HepG2 (cell line): Measurements from ENCODE around the gene PSMA7. TPM values are rescaled to one million over a fixed set of nuclear protein-coding genes. Genes with fewer than 3 reads are reported as not detected.

Experiments
- FOSL1 ChIP-seq: sonication (generic); formaldehyde crosslinking; IDR thresholded peaks from 2 replicates; pipeline ENCODE4 v1.9.0; 2021; ENCODE audit warnings: missing genetic modification reagents, borderline replicate concordance
- FOSL2 ChIP-seq: sonication (generic); formaldehyde crosslinking; IDR thresholded peaks from 2 replicates; pipeline ENCODE4 v1.4.0; 2020; ENCODE audit warnings: missing genetic modification reagents
- HNRNPL ChIP-seq: fragments of 200-400 bp; formaldehyde crosslinking; IDR thresholded peaks from 2 replicates; pipeline ENCODE4 v1.6.1; 2017; ENCODE audit warnings: mild to moderate bottlenecking, low read depth, low read length
- IRX3 ChIP-seq: sonication (generic); formaldehyde crosslinking; IDR thresholded peaks from 2 replicates; pipeline ENCODE4 v1.8.1; 2023; ENCODE audit warnings: mild to moderate bottlenecking, low read depth, missing genetic modification reagents, borderline replicate concordance
- MYC ChIP-seq: sonication (generic); formaldehyde crosslinking; IDR thresholded peaks from 2 replicates; pipeline ENCODE4 v1.9.0; 2021; ENCODE audit warnings: missing genetic modification reagents, borderline replicate concordance
- NAIF1 ChIP-seq: sonication (generic); formaldehyde crosslinking; IDR thresholded peaks from 2 replicates; pipeline ENCODE4 v1.5.0; 2020; ENCODE audit warnings: mild to moderate bottlenecking, missing genetic modification reagents, borderline replicate concordance
- RXRB ChIP-seq: IDR thresholded peaks from 2 replicates; pipeline ENCODE4 v1.6.1; 2016; ENCODE audit warnings: borderline replicate concordance, missing genetic modification reagents, missing compliant biosample characterization
- SAP130 ChIP-seq: IDR thresholded peaks from 2 replicates; pipeline ENCODE4 v1.6.1; 2016; ENCODE audit warnings: low read depth
- SNAPC4 ChIP-seq: sonication (generic); formaldehyde crosslinking; IDR thresholded peaks from 2 replicates; pipeline ENCODE4 v1.4.0; 2020; ENCODE audit warnings: mild to moderate bottlenecking, missing genetic modification reagents
- THAP11 ChIP-seq: IDR thresholded peaks from 2 replicates; pipeline ENCODE4 v1.6.1; 2016; ENCODE audit warnings: missing biosample characterization, missing genetic modification reagents
- ZBTB14 ChIP-seq: sonication (generic); formaldehyde crosslinking; IDR thresholded peaks from 2 replicates; pipeline ENCODE4 v1.4.0; 2020; ENCODE audit warnings: missing genetic modification reagents
- ZBTB49 ChIP-seq: sonication (generic); formaldehyde crosslinking; IDR thresholded peaks from 2 replicates; pipeline ENCODE4 v1.4.0; 2020; ENCODE audit warnings: missing genetic modification reagents, borderline replicate concordance
- ZMYM4 ChIP-seq: sonication (generic); formaldehyde crosslinking; IDR thresholded peaks from 2 replicates; pipeline ENCODE4 v1.8.1; 2023; ENCODE audit warnings: mild to moderate bottlenecking, missing genetic modification reagents
- ZNF160 ChIP-seq: sonication (generic); formaldehyde crosslinking; IDR thresholded peaks from 2 replicates; pipeline ENCODE4 v1.8.0; 2022; ENCODE audit warnings: mild to moderate bottlenecking, inconsistent platforms, missing genetic modification reagents
- ZNF296 ChIP-seq: sonication (generic); formaldehyde crosslinking; conservative IDR thresholded peaks from 2 replicates; pipeline ENCODE4 v1.5.0; 2020; ENCODE audit warnings: mild to moderate bottlenecking, missing genetic modification reagents
- ZNF460 ChIP-seq: sonication (generic); formaldehyde crosslinking; IDR thresholded peaks from 2 replicates; pipeline ENCODE4 v1.5.1; 2020; ENCODE audit warnings: missing genetic modification reagents, mild to moderate bottlenecking, borderline replicate concordance
- ZNF737 ChIP-seq: sonication (generic); formaldehyde crosslinking; IDR thresholded peaks from 2 replicates; pipeline ENCODE4 v1.5.0; 2020; ENCODE audit warnings: missing genetic modification reagents, mild to moderate bottlenecking, borderline replicate concordance
- ZNF776 ChIP-seq: sonication (generic); formaldehyde crosslinking; IDR thresholded peaks from 2 replicates; pipeline ENCODE4 v1.4.0; 2020; ENCODE audit warnings: mild to moderate bottlenecking, missing genetic modification reagents
- ZNF777 ChIP-seq: sonication (generic); formaldehyde crosslinking; IDR thresholded peaks from 2 replicates; pipeline ENCODE4 v1.4.0; 2020; ENCODE audit warnings: missing genetic modification reagents
- polyA plus RNA-seq, 8 experiments: library from polyadenylated mRNA; depleted of rRNA in 3 of 8; stranded (reverse) in 7 of 8; unstranded in 1 of 8; fragments of >200 nt; fragmentation: Illumina TruSeq in 4 of 8; extraction: Trizol in 4 of 8; gene quantifications; 2 replicates each; pipeline versions ENCODE4 v1.2.1 to v1.2.3, GENCODE V29; 2011 to 2016; ENCODE audit warnings: low read depth in 4 of 8, missing spikeins in 1 of 8, mixed read lengths in 1 of 8; ENCODE audit not compliant: insufficient read depth in 1 of 8
- total RNA-seq, 5 experiments: library from RNA; depleted of rRNA; stranded (reverse); fragments of >200 nt; fragmentation: Illumina TruSeq; extraction: Trizol; gene quantifications; 2 replicates each; pipeline ENCODE4 v1.2.3, GENCODE V29; 2016; ENCODE audit warnings: low read depth in 1 of 5

Gene PSMA7
- total and polyA plus RNA-seq, 2 of the 13 experiments (the other 11 are each of a cell fraction or from before 2014, with no cell fraction given): 531 to 631 TPM

- TF ChIP-seq SNAPC4 (CRISPR knock-in tag): no peak
- no peak; the same call in 1 of the 2 replicates for TF ChIP-seq ZNF737
- 0 out of 2 replicates have a peak, but pooled peaks have one; percentile 59 for TF ChIP-seq ZNF776 (CRISPR knock-in tag)
- 0 out of 2 replicates have a peak, but pooled peaks have one; percentile 50 for TF ChIP-seq ZNF296 (CRISPR knock-in tag)
- peak; percentile 83 for TF ChIP-seq THAP11 (CRISPR knock-in tag)
- peak; percentile 95 for TF ChIP-seq ZBTB14 (CRISPR knock-in tag)
- peak; percentile 80 for TF ChIP-seq MYC
- TF ChIP-seq FOSL1 (CRISPR knock-in tag): no peak
- TF ChIP-seq ZNF777 (CRISPR knock-in tag): peak; percentile 91
- no peak for TF ChIP-seq NAIF1 (CRISPR knock-in tag)
- peak; percentile 47; the same call in 1 of the 2 replicates for TF ChIP-seq RXRB (CRISPR knock-in tag)
- peak; percentile 26 for TF ChIP-seq FOSL2 (CRISPR knock-in tag)
- no peak for TF ChIP-seq ZBTB49 (CRISPR knock-in tag)
- no peak for TF ChIP-seq IRX3 (CRISPR knock-in tag)
- TF ChIP-seq ZMYM4: no peak; the same call in 1 of the 2 replicates
- peak; percentile 42; the same call in 1 of the 2 replicates for TF ChIP-seq ZNF160 (CRISPR knock-in tag)
- no peak for TF ChIP-seq ZNF460 (CRISPR knock-in tag)
- TF ChIP-seq SAP130 (CRISPR knock-in tag): peak; percentile 97
- TF ChIP-seq HNRNPL: no peak
Observed at GRCh38 chr20:62143081-62143956, at the start of gene PSMA7, which contains the start of gene SS18L1 (continued).
